HPDE6-E6E7 (cell line): ENCODE data around the gene HK1.

Experiments used
- DNase-seq: peaks from one replicate; pipeline ENCODE4 v3.0.0; 2011; ENCODE audit warnings: missing footprints; ENCODE audit errors: extremely low spot score

Gene HK1

GRCh38 chr10:69374931-69375306, 96.6 kb downstream of the HK1 start:
- no peak for DNase-seq

- DNase-seq, result no peak
These were observed 97.2 kb downstream of the HK1 start for GRCh38 chr10:69375307-69376151.

- no peak for DNase-seq
These were observed 98.4 kb downstream of the HK1 start for GRCh38 chr10:69376662-69377061.

- no peak for DNase-seq
These were observed 98.9 kb downstream of the HK1 start for GRCh38 chr10:69377191-69377590.

GRCh38 chr10:69377933-69378332, 99.6 kb downstream of the HK1 start:
- no peak for DNase-seq

- DNase-seq, result no peak
These were observed 101.5 kb downstream of the HK1 start for GRCh38 chr10:69379800-69380199.

GRCh38 chr10:69382382-69383117, 104.3 kb downstream of the HK1 start:
- peak; percentile 70 for DNase-seq

GRCh38 chr10:69383558-69383957, 105.3 kb downstream of the HK1 start:
- no peak for DNase-seq

GRCh38 chr10:69384320-69384719, 106.0 kb downstream of the HK1 start:
- DNase-seq, result no peak

- DNase-seq, result peak; percentile 94
These were observed 107.4 kb downstream of the HK1 start for GRCh38 chr10:69385454-69386350.

- DNase-seq, result no peak
These were observed 109.2 kb downstream of the HK1 start for GRCh38 chr10:69387500-69387899.

- no peak for DNase-seq
These were observed 110.2 kb downstream of the HK1 start for GRCh38 chr10:69388488-69388887.

- peak; percentile 69 for DNase-seq
These were observed 111.7 kb downstream of the HK1 start for GRCh38 chr10:69389827-69390490.

GRCh38 chr10:69391158-69391557, 112.9 kb downstream of the HK1 start:
- DNase-seq, result no peak

- DNase-seq, result peak; percentile 74
These were observed 114.2 kb downstream of the HK1 start for GRCh38 chr10:69392481-69393000.

- no peak for DNase-seq
These were observed 115.7 kb downstream of the HK1 start for GRCh38 chr10:69394020-69394419.

GRCh38 chr10:69397972-69398371, 119.7 kb downstream of the HK1 start:
- no peak for DNase-seq

GRCh38 chr10:69398466-69398865, 120.2 kb downstream of the HK1 start:
- DNase-seq, result no peak

GRCh38 chr10:69400936-69401335, 122.6 kb downstream of the HK1 start:
- DNase-seq, result no peak

- DNase-seq, result no peak
These were observed 123.1 kb downstream of the HK1 start for GRCh38 chr10:69401416-69401815.

GRCh38 chr10:69402386-69402785, 124.1 kb downstream of the HK1 start:
- DNase-seq, result no peak
